NCI-H2029 treated with DMSO at 0.1 percent for 48 hours (cell line): ENCODE measurements around the gene ASB16.
A peak's percentile ranks its signal among the peaks of the same experiment; 100 is the strongest.
"Not testable (repeated sequence)": the region's sequence is repeated elsewhere in the genome, so short reads cannot be mapped to it uniquely, and the experiment has no call there.

Experiments used
- DNase-seq: peaks from one replicate; lab custom pipeline; 2025; lab: John Stamatoyannopoulos, UW

The ASB16 gene

DNA sequence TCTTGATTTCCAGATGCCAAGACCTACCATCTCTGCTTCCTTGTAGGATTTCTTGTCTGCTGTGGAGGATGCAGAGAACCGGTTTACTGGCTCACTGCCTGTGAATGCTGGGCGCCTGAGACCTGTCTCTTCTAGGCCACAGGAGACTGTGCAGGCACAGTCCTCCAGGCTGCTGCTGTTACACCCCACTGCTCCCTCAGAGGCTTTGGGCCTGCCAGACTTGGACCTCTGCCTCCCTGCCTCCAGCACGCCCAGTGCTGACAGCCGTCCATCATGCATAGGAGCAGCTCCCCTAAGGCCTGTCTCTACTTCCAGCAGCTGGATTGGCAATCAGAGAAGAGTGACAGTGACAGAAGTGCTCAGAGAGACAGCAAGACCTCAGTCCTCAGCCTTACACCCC is 22.7 kb upstream of the ASB16 start:
- DNase-seq, result no peak

DNA sequence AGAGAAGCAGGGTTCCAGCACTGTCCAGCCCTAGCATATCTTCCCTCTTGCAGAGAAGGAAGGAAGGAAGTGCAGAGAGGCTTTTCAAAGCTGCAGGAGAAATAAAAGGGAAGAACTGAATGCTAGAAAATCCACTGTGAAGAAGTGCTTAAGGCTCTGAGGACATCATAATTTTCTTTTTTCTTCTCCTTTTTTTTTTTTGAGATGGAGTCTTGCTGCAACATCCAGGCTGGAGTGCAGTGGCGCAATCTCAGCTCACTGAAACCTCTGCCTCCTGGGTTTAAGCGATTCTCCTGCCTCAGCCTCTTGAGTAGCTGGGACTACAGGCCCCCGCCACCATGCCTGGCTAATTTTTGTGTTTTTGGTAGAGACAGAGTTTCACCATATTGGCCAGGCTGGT is 21.4 kb upstream of the ASB16 start:
- not testable (repeated sequence) for DNase-seq

DNA sequence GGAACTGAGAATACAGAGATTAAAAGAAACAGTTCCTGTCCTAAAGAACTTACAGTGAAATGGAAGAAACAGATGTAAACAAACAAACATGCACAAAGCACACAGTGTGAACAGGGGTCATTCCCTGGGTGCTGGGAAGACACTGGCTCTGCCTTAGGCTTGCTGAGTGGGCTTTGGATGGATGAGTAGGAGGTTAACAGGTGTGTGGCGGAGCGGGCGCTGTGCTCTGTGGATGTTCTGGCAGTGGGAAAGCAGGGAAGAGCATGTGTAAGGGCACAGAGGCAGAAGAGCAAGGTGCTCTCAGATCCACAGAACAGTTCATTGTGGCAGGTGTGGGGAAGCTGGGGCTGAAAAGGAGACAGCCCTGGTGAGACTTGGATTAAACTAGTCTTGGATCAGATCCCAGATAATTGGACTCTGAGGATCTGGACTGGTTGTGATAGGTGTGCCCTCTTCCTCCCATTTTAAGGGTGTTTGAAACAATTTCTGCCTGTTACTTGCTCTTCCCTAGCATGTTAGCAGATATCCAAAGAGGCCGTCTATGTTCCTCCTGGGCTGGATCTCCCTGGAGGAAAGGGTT is 20.7 kb upstream of the ASB16 start:
- no peak for DNase-seq

DNA sequence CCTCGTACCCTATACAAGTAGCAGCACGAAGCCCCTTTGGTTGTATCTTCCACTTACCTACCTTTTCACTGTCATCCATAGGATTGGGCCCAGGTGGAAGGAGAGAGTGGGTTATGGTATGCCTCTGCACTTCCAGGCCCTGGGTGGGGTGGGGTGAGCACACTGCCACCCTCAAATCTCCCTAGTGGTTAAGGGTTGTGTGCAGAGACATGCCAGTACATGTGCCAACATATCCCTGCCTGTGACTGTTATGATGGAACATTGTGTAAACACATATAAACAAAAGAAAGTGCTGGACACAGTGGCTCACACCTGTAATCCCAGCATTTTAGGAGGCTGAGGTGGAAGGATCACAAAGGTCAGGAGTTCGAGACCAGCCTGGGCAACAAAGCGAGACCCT is 17.6 kb upstream of the ASB16 start:
- DNase-seq, result no peak

DNA sequence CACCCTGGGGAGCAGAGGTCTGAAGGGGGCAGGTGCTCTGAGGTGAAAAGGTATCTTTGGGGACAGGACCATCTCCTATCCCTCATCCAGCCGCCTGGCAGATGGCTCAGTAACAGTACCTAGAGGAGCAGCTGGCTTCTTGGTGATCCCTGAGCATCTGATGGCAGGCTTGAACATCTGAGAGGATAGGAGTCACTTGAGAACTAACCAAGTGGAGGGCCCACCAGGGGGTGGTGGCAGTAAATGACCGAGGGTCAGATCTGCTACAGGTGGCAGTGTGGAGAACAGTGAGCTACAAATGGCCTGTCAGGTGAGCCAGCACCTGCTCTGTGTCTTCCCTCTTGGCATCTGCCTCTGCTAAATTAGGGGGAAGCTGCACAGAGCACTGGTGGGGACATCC is 15.0 kb upstream of the ASB16 start:
- no peak for DNase-seq

DNA sequence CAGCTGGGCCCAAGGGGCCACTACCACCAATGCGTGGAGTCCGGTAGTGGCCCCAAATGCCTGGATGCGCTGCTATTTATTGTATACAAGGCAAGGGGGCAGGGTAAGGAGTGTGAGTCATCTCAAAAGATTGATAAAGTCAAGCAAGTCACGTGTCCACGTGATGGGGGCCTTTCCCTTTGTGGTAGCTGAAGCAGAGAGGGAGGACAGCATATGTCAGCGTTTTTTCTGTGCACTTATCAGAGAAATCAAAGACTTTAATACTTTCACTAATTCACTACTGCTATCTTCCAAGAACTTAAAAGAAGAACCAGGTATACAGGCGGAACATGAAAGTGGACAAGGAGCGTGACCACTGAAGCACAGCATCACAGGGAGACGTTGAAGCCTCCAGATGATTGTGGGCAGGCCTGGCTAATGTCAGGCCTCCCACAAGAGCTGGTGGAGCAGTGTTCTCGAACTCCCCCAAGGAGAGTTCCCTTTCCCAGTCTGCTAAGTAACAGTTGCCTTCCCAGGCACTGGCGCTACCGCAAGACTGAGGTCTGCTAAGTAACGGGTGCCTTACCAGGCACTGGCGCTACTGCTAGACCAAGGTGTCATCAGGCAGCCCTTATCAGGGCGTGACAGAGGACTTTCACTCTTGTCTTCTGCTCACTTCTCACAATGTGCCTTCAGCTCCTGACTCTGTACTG is 10.8 kb upstream of the ASB16 start:
- no peak for DNase-seq

DNA sequence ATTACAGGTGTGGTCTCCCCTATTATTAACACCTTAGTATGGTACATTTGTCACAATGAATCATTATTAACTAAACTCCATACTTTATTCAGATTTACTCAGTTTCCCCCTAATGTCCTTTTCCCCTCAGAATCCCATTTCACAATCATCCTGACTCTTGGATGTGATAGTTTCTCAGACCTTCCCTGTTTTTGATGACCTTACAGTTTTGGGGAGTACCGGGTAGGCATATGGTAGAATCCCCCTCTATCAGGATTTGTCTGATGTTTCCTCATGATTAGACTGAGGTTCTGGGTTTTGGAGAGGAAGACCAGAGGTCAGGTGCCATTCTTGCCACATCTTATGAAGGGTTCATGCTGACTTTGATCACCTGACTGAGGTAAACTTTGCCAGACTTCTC is 6.0 kb upstream of the ASB16 start:
- DNase-seq, result no peak

DNA sequence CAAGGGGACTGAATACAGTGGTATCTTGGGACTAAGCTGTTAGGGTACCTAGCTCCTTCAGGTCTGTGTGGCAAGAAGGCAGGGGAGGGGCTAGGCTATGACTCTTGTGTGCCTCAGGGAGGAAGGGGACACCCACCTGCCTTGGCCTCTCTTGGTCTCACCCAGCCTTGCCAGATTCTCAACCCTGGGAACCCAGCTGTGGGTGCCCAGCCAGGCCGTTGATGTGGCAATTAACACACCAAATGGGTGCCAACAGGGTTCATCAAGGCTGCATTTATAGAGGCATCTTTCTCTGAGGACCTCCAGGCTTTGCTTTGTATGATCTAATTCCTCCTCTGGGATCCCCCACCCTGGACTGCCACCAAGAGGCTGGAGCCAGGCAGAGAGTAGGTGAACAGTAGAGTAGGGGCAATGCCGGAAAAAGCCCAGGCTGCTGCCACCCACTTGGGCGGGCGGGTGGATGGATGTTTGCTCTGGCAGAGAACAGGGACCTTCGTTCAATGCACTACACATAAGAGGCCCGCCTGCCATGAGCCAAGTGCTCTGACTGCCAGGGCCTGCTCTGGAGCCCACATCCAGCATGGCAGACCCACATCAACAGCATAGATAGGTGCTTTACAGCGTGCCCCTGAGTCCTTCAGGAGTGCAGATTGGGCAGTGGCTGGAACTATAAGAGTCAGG is 3.2 kb upstream of the ASB16 start:
- peak; percentile 70 for DNase-seq

DNA sequence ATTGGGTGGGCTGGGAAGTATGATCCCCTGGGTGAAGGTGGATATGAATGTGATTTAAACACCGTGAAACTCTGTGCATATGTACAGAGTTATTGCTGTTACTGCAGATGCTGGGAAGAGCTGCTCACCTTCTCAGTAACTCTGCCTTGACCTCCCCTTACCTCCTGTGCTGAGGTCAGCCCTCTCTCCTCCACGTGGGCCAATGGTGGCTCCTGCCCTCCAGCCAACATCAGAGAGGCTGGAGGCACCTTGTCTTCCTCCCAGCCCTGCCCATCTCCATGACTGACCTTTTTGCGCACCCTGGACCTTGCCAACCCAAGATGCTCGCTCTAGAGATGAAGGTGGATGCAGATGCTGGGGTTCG is 387 bp upstream of the ASB16 start:
- no peak for DNase-seq

DNA sequence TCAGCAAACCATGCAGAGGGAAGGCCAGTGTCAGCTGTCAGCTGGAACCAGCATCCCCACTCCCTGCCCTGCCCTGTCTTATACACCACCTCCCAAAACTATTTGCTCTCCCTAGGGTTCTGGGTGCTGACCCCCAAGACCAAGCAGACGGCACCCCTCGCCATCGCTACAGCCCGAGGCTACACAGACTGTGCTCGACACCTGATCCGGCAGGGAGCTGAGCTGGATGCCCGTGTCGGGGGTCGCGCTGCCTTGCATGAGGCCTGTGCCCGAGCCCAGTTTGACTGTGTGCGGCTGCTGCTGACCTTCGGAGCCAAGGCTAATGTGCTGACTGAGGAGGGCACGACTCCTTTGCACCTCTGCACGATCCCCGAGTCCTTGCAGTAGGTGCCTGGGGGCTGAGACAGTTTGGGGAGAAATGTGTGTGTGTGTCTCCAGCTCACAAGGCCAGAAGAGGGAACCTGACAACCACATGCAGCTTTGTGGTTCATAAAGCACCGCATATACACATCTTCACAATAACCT is 1.5 kb downstream of the ASB16 start:
- no peak for DNase-seq

DNA sequence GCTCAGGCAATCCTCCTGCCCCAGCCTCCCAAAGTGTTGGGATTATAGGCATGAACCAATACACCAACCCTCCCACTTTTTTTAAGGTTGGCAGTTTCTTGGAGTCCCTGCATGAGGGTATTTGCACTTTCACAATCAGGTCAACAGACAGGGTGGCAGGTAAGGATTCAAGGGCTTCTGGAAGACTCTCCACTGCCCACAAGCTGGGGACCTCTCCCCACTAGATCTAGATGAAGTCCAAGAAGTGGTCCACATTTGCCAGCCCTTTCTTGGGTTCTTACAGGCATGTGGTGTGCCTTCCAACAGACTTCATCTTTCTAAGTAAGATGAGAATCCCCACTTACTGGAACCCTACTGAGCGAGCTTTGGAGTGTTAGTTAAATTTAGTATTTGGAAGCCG is 3.9 kb downstream of the ASB16 start:
- no peak for DNase-seq

DNA sequence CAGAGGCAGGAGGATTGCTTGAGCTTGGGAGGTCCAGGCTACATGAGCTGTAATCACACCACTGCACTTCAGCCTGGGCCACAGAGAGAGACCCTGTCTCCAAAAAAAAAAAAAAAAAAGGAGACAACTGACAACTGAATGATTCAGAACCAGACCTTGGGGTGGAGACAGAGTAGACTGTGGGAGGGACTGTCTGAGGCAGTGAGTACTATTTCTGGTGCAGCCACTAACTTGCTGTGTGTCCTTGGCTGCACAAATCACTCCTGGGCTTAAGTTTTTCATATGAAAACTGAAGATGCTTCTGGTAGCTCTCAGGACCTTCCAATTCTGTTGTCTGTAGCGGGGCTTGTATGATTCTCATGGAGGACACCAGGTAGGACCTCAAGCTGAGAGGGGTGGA is 5.8 kb downstream of the ASB16 start:
- DNase-seq, result no peak

DNA sequence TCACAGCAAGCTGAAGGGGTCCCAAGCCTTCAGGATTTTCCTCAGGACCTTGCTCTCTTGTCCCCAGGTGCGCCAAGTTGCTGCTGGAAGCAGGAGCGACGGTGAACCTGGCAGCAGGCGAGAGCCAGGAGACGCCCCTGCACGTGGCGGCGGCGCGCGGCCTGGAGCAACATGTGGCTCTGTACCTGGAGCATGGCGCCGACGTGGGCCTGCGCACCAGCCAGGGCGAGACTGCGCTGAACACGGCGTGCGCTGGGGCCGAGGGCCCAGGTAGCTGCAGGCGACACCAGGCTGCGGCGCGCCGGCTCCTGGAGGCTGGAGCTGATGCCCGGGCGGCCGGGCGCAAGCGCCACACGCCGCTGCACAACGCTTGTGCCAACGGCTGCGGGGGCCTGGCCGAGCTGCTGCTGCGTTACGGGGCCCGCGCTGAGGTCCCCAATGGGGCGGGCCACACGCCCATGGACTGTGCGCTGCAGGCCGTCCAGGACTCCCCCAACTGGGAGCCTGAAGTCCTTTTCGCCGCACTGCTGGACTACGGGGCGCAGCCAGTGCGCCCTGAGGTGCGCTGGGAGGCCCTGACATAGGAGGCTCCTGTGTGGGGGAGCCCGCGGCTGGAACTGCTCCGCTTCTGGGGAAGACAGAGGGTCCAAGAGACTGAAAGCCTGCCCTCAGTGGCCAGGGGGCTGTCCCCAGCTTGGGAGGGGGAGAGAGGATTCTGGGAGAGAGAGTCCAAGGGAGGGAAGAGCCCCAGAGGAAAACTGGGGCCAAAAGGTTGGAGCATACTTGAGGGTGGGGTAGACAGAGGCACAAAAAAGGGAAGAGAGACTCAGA is 6.4 kb downstream of the ASB16 start:
- no peak for DNase-seq

DNA sequence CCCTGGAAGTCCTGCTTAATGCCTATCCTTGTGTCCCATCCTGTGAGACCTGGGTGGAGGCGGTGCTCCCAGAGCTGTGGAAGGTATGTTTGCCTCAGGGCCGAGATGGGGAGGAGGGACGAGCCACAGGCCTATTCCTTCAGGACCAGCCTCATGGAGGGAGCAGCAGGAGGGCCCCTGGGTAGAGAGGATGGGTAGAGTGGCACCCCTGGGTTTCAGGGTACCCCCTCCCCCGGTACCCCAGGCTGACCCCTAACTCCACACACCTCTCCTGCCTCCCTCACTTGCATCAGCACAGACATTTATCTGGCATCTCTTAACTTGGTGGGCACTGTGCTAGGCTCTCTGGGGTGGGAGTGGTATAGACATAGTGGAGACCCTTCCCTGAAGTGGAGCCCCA is 7.1 kb downstream of the ASB16 start:
- no peak for DNase-seq

DNA sequence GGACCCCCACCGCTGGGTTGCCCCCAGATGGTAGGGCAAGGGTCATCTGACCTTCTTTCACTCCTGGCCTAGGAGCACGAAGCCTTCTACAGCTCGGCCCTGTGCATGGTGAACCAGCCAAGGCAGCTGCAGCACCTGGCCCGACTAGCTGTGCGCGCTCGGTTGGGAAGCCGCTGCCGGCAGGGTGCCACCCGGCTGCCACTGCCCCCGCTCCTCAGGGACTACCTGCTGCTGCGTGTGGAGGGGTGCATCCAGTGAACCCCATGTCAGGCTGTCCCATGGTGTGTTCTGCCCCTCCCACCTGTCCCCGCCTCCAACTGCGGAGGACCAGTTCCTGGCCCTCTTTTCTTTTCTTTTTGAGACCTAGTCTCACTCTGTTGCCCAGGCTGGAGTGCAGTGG is 7.6 kb downstream of the ASB16 start:
- DNase-seq, result no peak

DNA sequence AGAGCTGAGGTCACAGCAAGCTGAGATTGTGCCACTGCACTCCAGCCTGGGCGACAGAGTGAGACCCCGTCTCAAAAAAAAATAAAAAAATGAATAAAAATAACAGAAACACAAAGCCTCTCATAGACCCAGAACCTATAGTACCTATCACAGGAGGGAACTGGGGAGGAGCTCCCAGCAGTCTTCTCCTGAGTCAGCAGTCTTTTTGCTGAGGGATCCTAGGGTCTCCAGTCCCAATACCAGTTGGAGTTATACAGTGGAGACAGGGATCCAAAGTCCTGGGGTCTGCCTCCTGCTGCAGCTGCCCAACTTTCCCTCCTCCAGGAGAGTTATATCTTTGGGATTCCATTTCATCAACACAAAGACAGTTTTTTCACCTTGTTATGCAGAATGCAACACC is 12.5 kb downstream of the ASB16 start:
- no peak for DNase-seq

DNA sequence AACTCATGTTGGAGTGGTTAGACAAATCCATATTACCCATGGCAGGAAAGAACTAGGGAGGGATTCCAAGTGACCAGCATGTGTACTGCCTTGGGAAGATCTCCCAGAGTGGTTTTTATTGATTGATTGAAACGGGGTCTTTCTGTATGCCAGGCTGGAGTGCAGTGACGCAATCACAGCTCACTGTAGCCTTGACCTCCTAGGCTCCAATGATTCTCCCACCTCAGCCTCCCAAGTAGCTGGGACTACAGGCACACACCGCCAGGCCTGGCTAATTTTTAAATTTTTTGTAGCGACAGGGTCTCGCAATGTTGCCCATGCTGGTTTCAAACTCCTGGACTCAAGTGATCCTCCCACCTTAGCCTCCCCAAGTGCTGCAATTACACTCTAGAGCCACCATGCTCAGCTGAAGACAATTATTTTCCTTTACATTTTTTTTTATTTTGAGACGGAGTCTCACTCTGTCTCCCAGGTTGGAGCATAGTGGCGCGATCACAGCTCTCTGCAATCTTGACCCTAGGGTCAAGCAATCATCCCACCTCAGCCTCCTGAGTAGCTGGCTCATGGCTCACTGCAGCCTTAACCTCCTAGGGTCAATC is 13.8 kb downstream of the ASB16 start:
- DNase-seq, result no peak

DNA sequence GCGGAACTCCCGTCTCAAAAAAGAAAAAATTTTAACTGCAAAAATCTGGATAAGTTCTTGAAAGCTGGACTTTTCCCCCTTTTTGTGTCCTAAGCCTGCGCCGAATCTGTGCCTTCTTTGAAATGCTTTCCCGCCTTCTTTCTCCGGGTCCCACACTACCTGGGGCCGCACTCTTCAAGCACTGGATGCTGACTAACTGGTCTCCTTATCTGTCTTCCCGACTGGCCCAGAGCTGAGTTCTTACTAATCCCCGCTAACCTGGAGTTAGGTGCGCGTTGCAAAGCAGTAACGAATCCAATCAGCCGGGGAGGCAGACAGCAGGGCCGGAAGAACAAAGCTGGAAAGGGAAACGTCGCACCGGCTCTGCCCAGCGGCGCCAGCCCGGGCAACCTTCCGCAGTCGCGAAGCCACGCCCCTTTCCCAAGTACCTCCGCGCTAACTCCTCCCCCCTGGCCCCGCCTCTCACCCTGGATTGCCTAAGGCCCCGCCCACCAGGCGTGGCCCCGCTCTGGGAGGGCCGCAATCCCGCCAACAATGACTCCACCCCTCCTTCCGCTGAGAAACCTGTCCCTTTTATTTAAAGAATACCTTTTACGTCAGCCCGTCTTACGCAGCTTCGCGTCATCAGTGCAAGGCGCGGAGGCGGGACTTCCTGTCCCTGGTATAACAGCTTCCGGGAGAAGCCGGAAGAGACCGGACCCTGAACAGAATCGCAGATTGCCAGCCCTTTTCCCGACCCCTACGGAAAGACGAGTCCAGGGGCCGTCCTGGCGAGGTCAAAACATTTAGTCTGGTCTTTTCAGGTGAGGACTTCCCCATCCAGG is 16.0 kb downstream of the ASB16 start, which contains the start of gene TMUB2:
Gene TMUB2 (plus strand): TSS at position 666 of the 824 bp plus-strand sequence. CDS start 737 bp downstream, outside the sequence.
- peak; percentile 99 for DNase-seq

DNA sequence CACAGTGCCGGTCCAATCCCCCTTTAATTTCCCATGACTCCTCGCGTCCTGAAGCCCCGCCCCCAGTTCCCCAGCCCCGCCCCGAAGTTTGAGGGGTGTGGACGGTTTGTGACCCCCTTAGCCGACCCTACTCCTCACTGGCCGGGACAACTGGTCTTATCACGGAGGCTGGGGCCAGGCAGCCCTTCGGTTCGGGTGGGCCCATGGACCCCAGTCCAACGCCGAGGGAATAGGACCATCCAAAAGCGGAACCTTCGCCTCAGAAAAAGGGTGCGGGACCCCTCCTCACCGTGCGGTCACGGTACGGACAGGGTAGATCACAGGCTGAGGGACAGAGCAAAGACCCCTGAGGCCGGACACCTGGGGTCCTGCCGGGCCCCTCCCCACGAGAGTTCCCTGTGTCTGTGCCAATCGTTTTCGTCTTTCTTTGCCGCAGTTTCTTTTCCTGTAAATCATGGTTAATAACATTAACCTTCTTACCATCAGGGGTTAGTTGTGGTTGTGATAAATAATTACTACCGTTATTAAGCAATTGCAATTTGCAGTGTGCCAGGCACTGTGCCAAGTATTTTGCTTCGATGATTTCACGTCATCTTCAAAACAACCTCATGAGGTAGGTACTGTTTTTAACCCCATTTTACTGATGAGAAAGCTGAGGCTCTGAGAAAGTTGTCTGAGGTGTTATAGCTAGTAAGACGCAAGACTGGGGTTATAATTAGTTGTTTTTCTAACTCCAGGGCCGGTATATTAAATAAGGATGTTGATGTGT is 16.8 kb downstream of the ASB16 start:
- no peak for DNase-seq
